PFSK-1 (cell line): ENCODE results near the gene ZZZ3.

Source experiments
- REST ChIP-seq, 2 experiments: IDR thresholded peaks; 2 replicates each; pipeline versions ENCODE4 v1.6.1 to v1.8.0; 2011 to 2012; ENCODE audit warnings: low read depth in 2 of 2, low read length in 2 of 2, control low read depth in 1 of 2, inconsistent platforms in 1 of 2, mild to moderate bottlenecking in 1 of 2, moderate library complexity in 1 of 2; ENCODE audit not compliant: insufficient read depth in 1 of 2
- SIN3A ChIP-seq: IDR thresholded peaks from 2 replicates; pipeline ENCODE4 v1.6.1; 2012; ENCODE audit warnings: mild to moderate bottlenecking, low read length, moderate library complexity, borderline replicate concordance; ENCODE audit not compliant: insufficient read depth

GRCh38 chr1:77732090-77732489 lies 49.6 kb upstream of the ZZZ3 start:
- TF ChIP-seq REST (IDR thresholded peaks at IDR 0.05; ENCODE audit: insufficient read depth in 1 of 2, low read depth in 2 of 2, low read length in 2 of 2) = no peak
- no peak for TF ChIP-seq SIN3A
